GM12892 (cell line): ENCODE results near the gene ZNF337.

ENCODE experiments used
- POLR2A ChIP-seq: IDR thresholded peaks from 2 replicates; pipeline ENCODE4 v1.6.1; 2011; ENCODE audit warnings: low read depth, low read length, control low read depth
- TAF1 ChIP-seq: IDR thresholded peaks from 2 replicates; pipeline ENCODE4 v1.6.1; 2011; ENCODE audit warnings: low read depth, mild to moderate bottlenecking, control low read depth, low read length, borderline replicate concordance

- TF ChIP-seq POLR2A, result no peak
- TF ChIP-seq TAF1, result no peak
These were observed 51.8 kb downstream of the ZNF337 start for GRCh38 chr20:25644814-25645213.
